Psoas muscle (tissue), 8 donors: Measurements from ENCODE around the gene KCTD1. TPM values are rescaled to one million over a fixed set of nuclear protein-coding genes. Genes with fewer than 3 reads are reported as not detected.

Experiments
- ATAC-seq, 4 donors: fragments of 200-7000 bp; cut with Tn5 transposase; one replicate each; pipeline ENCODE4 v1.9.1; 2020; ENCODE audit warnings: moderate library complexity in 3 of 4, mild to moderate bottlenecking in 2 of 4
- DNase-seq, 2 donors: peaks; one replicate each; pipeline ENCODE4 v3.0.0-alpha.2; 2020
- H3K27ac ChIP-seq: fragments of 200-600 bp; one replicate; pipeline ENCODE4 v1.8.0; 2022
- H3K27me3 ChIP-seq, 3 donors: fragments of 200-600 bp in 1 of 3; one replicate each; pipeline versions ENCODE4 v1.6.1 to v1.8.0; 2013 to 2022; ENCODE audit warnings: low read length in 2 of 3, mild to moderate bottlenecking in 2 of 3, moderate library complexity in 1 of 3; ENCODE audit not compliant: insufficient read depth in 3 of 3
- H3K36me3 ChIP-seq, 2 donors: fragments of 200-600 bp in 1 of 2; one replicate each; pipeline versions ENCODE4 v1.6.1 to v1.8.0; 2013 to 2022; ENCODE audit warnings: low read depth in 1 of 2, mild to moderate bottlenecking in 1 of 2, moderate library complexity in 1 of 2; ENCODE audit not compliant: insufficient read depth in 1 of 2
- H3K4me1 ChIP-seq: fragments of 200-600 bp; one replicate; pipeline ENCODE4 v1.8.0; 2022
- H3K4me3 ChIP-seq: fragments of 200-600 bp; one replicate; pipeline ENCODE4 v1.8.0; 2022; ENCODE audit warnings: mild to moderate bottlenecking
- H3K9me3 ChIP-seq: fragments of 200-600 bp; one replicate; pipeline ENCODE4 v1.8.0; 2022
- CTCF ChIP-seq: fragments of 200-600 bp; IDR thresholded peaks from one replicate; pipeline ENCODE4 v1.8.0; 2022; ENCODE audit warnings: antibody characterized with exemption
- WGBS, 3 donors: extraction: QIAGEN DNeasy Blood & Tissue Kit; methylation state at CpG; one replicate each; pipeline versions ENCODE4 v1.1.6 to v1.1.7; 2013; 5-methylcytosine and 5-hydroxymethylcytosine counted together
- intact Hi-C, 2 donors: fragments of 100-400 bp; cut with DNase I; formaldehyde crosslinking; loops; one replicate each; pipeline versions ENCODE4 v1.11.0 to v1.14.2; 2022
- polyA plus RNA-seq, 3 donors: library from polyadenylated mRNA; stranded (reverse); fragments of 200-250 nt; gene quantifications; one replicate each; pipeline ENCODE4 v1.2.3, GENCODE V29; 2013
- total RNA-seq, 4 donors: library from RNA; stranded (reverse); fragmentation: NEBNext Ultra II Directional in 2 of 4; extraction: Animal tissue kit (Norgen Biotek cat#: 25700) in 2 of 4; gene quantifications; one replicate each; pipeline versions ENCODE4 v1.2.1 to v1.2.4, GENCODE V29; 2021 to 2023
- donor health status: healthy with polysubstance abuse.
- donor health status: DM: no; HTN: no; CAD: no; lungs with moderate emphysema.
- donor health status: Bipolar disorder and iron deficiency.
- donor health status: healthy.
- donor health status: DM: yes; HTN: yes; CAD: no.
- donor health status: DM: no; HTN: no; CAD: no.
- donor health status: DM: no; HTN: no; CAD: no.
- donor health status: DM: yes; HTN: yes; CAD: no.

Gene KCTD1
- total and polyA plus RNA-seq, 7 donors: 2.6 to 8.6 (median 3.5) TPM

GRCh38 chr18:26506012-26506411 lies 42.3 kb downstream of the KCTD1 start:
- ATAC-seq (no peak), DNase-seq (no peak)
- H3K4me1 ChIP-seq: peaks cover 4% of the 10 kb centered on the region
- H3K27ac ChIP-seq: no peak overlapping the region
- 98% methylated on average over 8 of the region's 8 CpGs for WGBS, 3 donors
- no peaks in the 10 kb centered on the region for H3K36me3 ChIP-seq
- H3K4me3 ChIP-seq: no peak overlapping the region
- H3K27me3 ChIP-seq: no peaks in the 10 kb centered on the region
- TF ChIP-seq CTCF: no peak
- intact Hi-C loops: no loop called here
- H3K9me3 ChIP-seq: no peaks in the 10 kb centered on the region

- Histone ChIP-seq H3K9me3 (no peaks in the 10 kb centered on the region), H3K27me3 (no peaks in the 10 kb centered on the region), H3K4me1 (no peaks in the 10 kb centered on the region), H3K36me3 (no peaks in the 10 kb centered on the region), H3K27ac (no peak overlapping the region), H3K4me3 (no peak overlapping the region)
- WGBS, 3 donors: 32 to 42% (median 39%) methylated on average over 3 of the region's 3 CpGs
- ATAC-seq: no peak
- intact Hi-C loops: loop anchor here in 1 of 2 donors (5.0 kb wide), 1 partner anchor 42 kb away; the partner anchor contains the start of gene KCTD1
- no peak for TF ChIP-seq CTCF
- DNase-seq: no peak
Observed at GRCh38 chr18:26504831-26505230, 43.5 kb downstream of the KCTD1 start.

- Histone ChIP-seq H3K27me3 (no peaks in the 10 kb centered on the region), H3K36me3 (no peaks in the 10 kb centered on the region), H3K4me1 (peaks cover 7% of the 10 kb centered on the region), H3K4me3 (no peak overlapping the region), H3K9me3 (no peaks in the 10 kb centered on the region), H3K27ac (no peak overlapping the region)
- DNase-seq (no peak), ATAC-seq (no peak)
- 68 to 73% (median 73%) methylated on average over 7 of the region's 7 CpGs for WGBS, 3 donors
- TF ChIP-seq CTCF: no peak
- intact Hi-C loops: loop anchor here in 1 of 2 donors (5.0 kb wide), 1 partner anchor 44 kb away; the partner anchor contains the start of gene KCTD1
Observed at GRCh38 chr18:26503382-26503781, 45.0 kb downstream of the KCTD1 start.

- Histone ChIP-seq H3K4me3 (no peak overlapping the region), H3K9me3 (no peaks in the 10 kb centered on the region), H3K36me3 (no peaks in the 10 kb centered on the region), H3K27ac (no peak overlapping the region), H3K4me1 (peaks cover 8% of the 10 kb centered on the region), H3K27me3 (no peaks in the 10 kb centered on the region)
- WGBS, 3 donors: 89 to 91% (median 89%) methylated on average over 4 of the region's 4 CpGs
- intact Hi-C loops: loop anchor here in 1 of 2 donors (5.0 kb wide), 1 partner anchor 44 kb away; the partner anchor contains the start of gene KCTD1
- DNase-seq: no peak
- TF ChIP-seq CTCF: no peak
- no peak for ATAC-seq
Observed at GRCh38 chr18:26502823-26503222, 45.5 kb downstream of the KCTD1 start.

DNA sequence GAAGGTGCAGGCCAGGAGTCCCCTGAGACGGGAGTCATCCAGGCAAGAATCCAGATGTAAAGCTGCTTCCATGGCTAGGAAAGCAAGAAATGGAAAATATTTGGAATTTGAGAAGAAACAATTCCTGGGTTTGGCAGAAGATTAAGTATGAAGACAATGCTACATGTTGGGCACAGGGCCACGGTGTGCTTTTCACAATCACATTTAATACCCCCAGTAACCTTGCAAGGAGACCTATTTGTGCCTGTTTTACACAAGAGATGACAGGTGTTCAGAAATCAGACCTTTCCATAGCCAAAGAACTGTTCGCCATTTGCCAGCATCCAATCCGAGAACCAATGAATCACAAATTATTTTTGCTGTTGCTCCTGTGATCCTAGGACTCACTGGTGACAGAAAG lies 50.5 kb downstream of the KCTD1 start:
- H3K27ac ChIP-seq: peak overlapping the region; percentile 58

More for the DNA sequence above, 50.5 kb downstream of the KCTD1 start:
- Histone ChIP-seq H3K4me1 (peaks cover 11% of the 10 kb centered on the region), H3K27me3 (no peaks in the 10 kb centered on the region), H3K4me3 (no peak overlapping the region), H3K36me3 (no peaks in the 10 kb centered on the region), H3K9me3 (no peaks in the 10 kb centered on the region)
- 29 to 48% (median 40%) methylated on average over 4 of the region's 4 CpGs for WGBS, 3 donors
- DNase-seq (peak in 1 of 2 donors; percentile 63), ATAC-seq (peak; percentile 86 to 91 (median 89))
- intact Hi-C loops: no loop called here
- TF ChIP-seq CTCF: no peak
